Smooth muscle cell (in vitro differentiated cells): ENCODE results near the gene MASP1. TPM values are rescaled to one million over a fixed set of nuclear protein-coding genes. Genes with fewer than 3 reads are reported as not detected.

Experiments used
- DNase-seq: peaks from one replicate; lab custom pipeline; 2025; ENCODE audit not compliant: unreplicated experiment; lab: John Stamatoyannopoulos, UW
- H2AFZ ChIP-seq: fragments of 200-600 bp; sonication (generic); 2 replicates; pipeline ENCODE4 v1.6.0; 2016; ENCODE audit warnings: antibody characterized with exemption, low read depth, mild to moderate bottlenecking
- H3F3A ChIP-seq: fragments of 200-600 bp; sonication (generic); 2 replicates; pipeline ENCODE4 v1.6.0; 2017; ENCODE audit warnings: antibody characterized with exemption, low read depth
- H3K27ac ChIP-seq: fragments of 200-600 bp; sonication (generic); 2 replicates; pipeline ENCODE4 v1.5.1; 2016; ENCODE audit warnings: low read depth, mild to moderate bottlenecking
- H3K27me3 ChIP-seq: fragments of 200-600 bp; sonication (generic); 2 replicates; pipeline ENCODE4 v1.6.1; 2016; ENCODE audit warnings: low read depth, mild to moderate bottlenecking
- H3K36me3 ChIP-seq: fragments of 200-600 bp; sonication (generic); 2 replicates; pipeline ENCODE4 v1.5.1; 2016; ENCODE audit warnings: low read depth
- H3K4me1 ChIP-seq: fragments of 200-600 bp; sonication (generic); 2 replicates; pipeline ENCODE4 v1.5.1; 2016; ENCODE audit warnings: low read depth
- H3K4me2 ChIP-seq: fragments of 200-600 bp; sonication (generic); 2 replicates; pipeline ENCODE4 v1.6.0; 2016; ENCODE audit warnings: mild to moderate bottlenecking
- H3K4me3 ChIP-seq: fragments of 200-600 bp; sonication (generic); 2 replicates; pipeline ENCODE4 v1.5.1; 2016; ENCODE audit warnings: mild to moderate bottlenecking
- H3K79me2 ChIP-seq: fragments of 200-600 bp; sonication (generic); 2 replicates; pipeline ENCODE4 v1.6.0; 2016; ENCODE audit warnings: low read depth, mild to moderate bottlenecking
- H3K9ac ChIP-seq: fragments of 200-600 bp; sonication (generic); 2 replicates; pipeline ENCODE4 v1.6.0; 2016; ENCODE audit warnings: low read depth
- H3K9me3 ChIP-seq: fragments of 200-600 bp; sonication (generic); replicated peaks from 2 replicates; pipeline ENCODE4 v1.5.1; 2016; ENCODE audit warnings: low read depth
- H4K20me1 ChIP-seq: fragments of 200-600 bp; sonication (generic); 2 replicates; pipeline ENCODE4 v1.6.0; 2016; ENCODE audit warnings: low read depth
- WGBS: methylation state at CpG from one replicate; pipeline ENCODE4 v1.1.7; 2016; ENCODE audit warnings: low lambda C conversion rate; 5-methylcytosine and 5-hydroxymethylcytosine counted together
- polyA plus RNA-seq: library from polyadenylated mRNA; unstranded; fragments of >200 nt; fragmentation: Nextera tagmentation; extraction: Ambion mirVana; gene quantifications from 2 replicates; pipeline ENCODE4 v1.2.1, GENCODE V29; 2016
- total RNA-seq: library from RNA; depleted of rRNA; stranded (reverse); fragments of >200 nt; gene quantifications from 2 replicates; pipeline ENCODE4 v1.2.3, GENCODE V29; 2014
- TF ChIP-seq, protein P1 (sequence below): fragments of 200-600 bp; sonication (generic); IDR thresholded peaks from 2 replicates; pipeline ENCODE4 v1.5.1; 2017; ENCODE audit warnings: borderline replicate concordance, mild to moderate bottlenecking, antibody characterized with exemption; ENCODE audit not compliant: insufficient read depth, poor library complexity, severe bottlenecking

MASP1 gene
- total and polyA plus RNA-seq, 2 experiments from 2014 or later = 46.7 to 54.0 TPM

GRCh38 chr3:187259171-187259570 is 32.4 kb downstream of the MASP1 start:
- H3K4me2 ChIP-seq = no peak overlapping the region
- no peaks in the 10 kb centered on the region for H3F3A ChIP-seq
- TF ChIP-seq, protein P1, sequence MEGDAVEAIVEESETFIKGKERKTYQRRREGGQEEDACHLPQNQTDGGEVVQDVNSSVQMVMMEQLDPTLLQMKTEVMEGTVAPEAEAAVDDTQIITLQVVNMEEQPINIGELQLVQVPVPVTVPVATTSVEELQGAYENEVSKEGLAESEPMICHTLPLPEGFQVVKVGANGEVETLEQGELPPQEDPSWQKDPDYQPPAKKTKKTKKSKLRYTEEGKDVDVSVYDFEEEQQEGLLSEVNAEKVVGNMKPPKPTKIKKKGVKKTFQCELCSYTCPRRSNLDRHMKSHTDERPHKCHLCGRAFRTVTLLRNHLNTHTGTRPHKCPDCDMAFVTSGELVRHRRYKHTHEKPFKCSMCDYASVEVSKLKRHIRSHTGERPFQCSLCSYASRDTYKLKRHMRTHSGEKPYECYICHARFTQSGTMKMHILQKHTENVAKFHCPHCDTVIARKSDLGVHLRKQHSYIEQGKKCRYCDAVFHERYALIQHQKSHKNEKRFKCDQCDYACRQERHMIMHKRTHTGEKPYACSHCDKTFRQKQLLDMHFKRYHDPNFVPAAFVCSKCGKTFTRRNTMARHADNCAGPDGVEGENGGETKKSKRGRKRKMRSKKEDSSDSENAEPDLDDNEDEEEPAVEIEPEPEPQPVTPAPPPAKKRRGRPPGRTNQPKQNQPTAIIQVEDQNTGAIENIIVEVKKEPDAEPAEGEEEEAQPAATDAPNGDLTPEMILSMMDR = no peak
- no peak overlapping the region for H2AFZ ChIP-seq
- no peaks in the 10 kb centered on the region for H3K36me3 ChIP-seq
- H3K9ac ChIP-seq = no peak overlapping the region
- WGBS = 59% methylated on average over 2 of the region's 2 CpGs
- DNase-seq = no peak
- H3K4me3 ChIP-seq = no peak overlapping the region
- H3K27me3 ChIP-seq = no peaks in the 10 kb centered on the region
- no peaks in the 10 kb centered on the region for H3K9me3 ChIP-seq
- H3K79me2 ChIP-seq = no peaks in the 10 kb centered on the region
- no peaks in the 10 kb centered on the region for H4K20me1 ChIP-seq
- no peak overlapping the region for H3K27ac ChIP-seq
- peaks cover under 1% of the 10 kb centered on the region for H3K4me1 ChIP-seq

- no peaks in the 10 kb centered on the region for H3K4me1 ChIP-seq
- no peaks in the 10 kb centered on the region for H4K20me1 ChIP-seq
- H3K36me3 ChIP-seq = no peaks in the 10 kb centered on the region
- H3K4me3 ChIP-seq = no peak overlapping the region
- H3F3A ChIP-seq = no peaks in the 10 kb centered on the region
- no peak overlapping the region for H3K9ac ChIP-seq
- no peaks in the 10 kb centered on the region for H3K27me3 ChIP-seq
- DNase-seq = no peak
- H3K79me2 ChIP-seq = no peaks in the 10 kb centered on the region
- TF ChIP-seq, protein P1 = no peak
- 75% methylated on average over 5 of the region's 5 CpGs for WGBS
- no peaks in the 10 kb centered on the region for H3K9me3 ChIP-seq
- H2AFZ ChIP-seq = no peak overlapping the region
- H3K4me2 ChIP-seq = no peak overlapping the region
- no peak overlapping the region for H3K27ac ChIP-seq
Observed at GRCh38 chr3:187257992-187258692, 33.4 kb downstream of the MASP1 start.

DNA sequence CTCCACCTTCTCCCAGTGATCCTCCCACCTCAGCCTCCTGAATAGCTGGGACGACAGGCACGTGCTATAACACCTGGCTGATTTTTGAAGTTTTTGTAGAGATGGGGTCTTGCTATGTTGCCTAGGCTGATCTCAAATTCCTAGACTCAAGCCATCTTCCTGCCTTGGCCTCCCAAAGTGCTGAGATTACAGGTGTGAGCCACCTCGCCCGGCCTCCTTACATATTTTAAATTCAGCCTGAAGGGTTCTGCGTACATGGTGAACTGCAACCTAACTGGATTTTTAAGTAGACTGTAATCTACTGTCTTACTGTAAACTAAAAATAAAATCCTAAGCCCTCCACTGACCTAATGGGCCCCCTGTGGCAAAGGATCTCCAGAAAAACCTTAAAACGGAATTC is 34.1 kb downstream of the MASP1 start:
- no peak for DNase-seq
- Histone ChIP-seq H3K27ac (no peak overlapping the region), H3K79me2 (no peaks in the 10 kb centered on the region)

More for the DNA sequence above, 34.1 kb downstream of the MASP1 start:
- WGBS = 96% methylated on average over 6 of the region's 6 CpGs
- H3K36me3 ChIP-seq = no peaks in the 10 kb centered on the region
- no peaks in the 10 kb centered on the region for H3K27me3 ChIP-seq
- H3F3A ChIP-seq = no peaks in the 10 kb centered on the region
- no peak overlapping the region for H2AFZ ChIP-seq
- no peaks in the 10 kb centered on the region for H4K20me1 ChIP-seq
- TF ChIP-seq, protein P1 = no peak
- H3K9me3 ChIP-seq = no peaks in the 10 kb centered on the region
- H3K4me2 ChIP-seq = no peak overlapping the region
- H3K4me1 ChIP-seq = no peaks in the 10 kb centered on the region
- no peak overlapping the region for H3K4me3 ChIP-seq
- H3K9ac ChIP-seq = no peak overlapping the region
